Mucosa of descending colon (tissue), 3 donors: ENCODE measurements around the gene ARG2. TPM values are rescaled to one million over a fixed set of nuclear protein-coding genes. Genes with fewer than 3 reads are reported as not detected.
A peak's percentile ranks its signal among the peaks of the same experiment; 100 is the strongest.

ENCODE experiments used
- ATAC-seq: fragments of 200-7000 bp; cut with Tn5 transposase; one replicate; pipeline ENCODE4 v1.9.1; 2020; ENCODE audit warnings: mild to moderate bottlenecking, moderate library complexity
- DNase-seq, 3 donors: peaks; one replicate each; pipeline ENCODE4 v3.0.0-alpha.2; 2020
- H3K36me3 ChIP-seq: fragments of 200-600 bp; one replicate; pipeline ENCODE4 v1.8.0; 2021; ENCODE audit warnings: low read depth, mild to moderate bottlenecking
- H3K4me1 ChIP-seq: fragments of 200-600 bp; one replicate; pipeline ENCODE4 v1.8.0; 2021; ENCODE audit warnings: low read depth, mild to moderate bottlenecking
- H3K4me3 ChIP-seq: fragments of 200-600 bp; one replicate; pipeline ENCODE4 v1.8.0; 2021; ENCODE audit warnings: mild to moderate bottlenecking
- H3K9me3 ChIP-seq: fragments of 200-600 bp; one replicate; pipeline ENCODE4 v1.8.0; 2021; ENCODE audit warnings: mild to moderate bottlenecking
- CTCF ChIP-seq: fragments of 200-600 bp; IDR thresholded peaks from one replicate; pipeline ENCODE4 v1.8.0; 2022; ENCODE audit warnings: antibody characterized with exemption, mild to moderate bottlenecking
- intact Hi-C, 2 donors: fragments of 100-400 bp; cut with DNase I in 1 of 2; cut with micrococcal nuclease in 1 of 2; formaldehyde crosslinking; loops; one replicate each; pipeline versions ENCODE4 v1.11.0 to v1.11.1; 2022; cut with DNase I, micrococcal nuclease
- total RNA-seq, 3 donors: library from RNA; stranded (reverse); fragmentation: NEBNext Ultra II Directional in 2 of 3; extraction: Animal tissue kit (Norgen Biotek cat#: 25700) in 2 of 3; gene quantifications; one replicate each; pipeline versions ENCODE4 v1.2.1 to v1.2.4, GENCODE V29; 2021 to 2023
- donor health status: DM: no; HTN: no; CAD: no; lungs with moderate emphysema.
- donor health status: DM: no; HTN: no; CAD: no.
- donor health status: DM: no; HTN: yes; CAD: no.

Gene ARG2
- total RNA-seq, 3 donors from 2014 or later, result 0.84 to 5.0 (median 4.4) TPM

DNA sequence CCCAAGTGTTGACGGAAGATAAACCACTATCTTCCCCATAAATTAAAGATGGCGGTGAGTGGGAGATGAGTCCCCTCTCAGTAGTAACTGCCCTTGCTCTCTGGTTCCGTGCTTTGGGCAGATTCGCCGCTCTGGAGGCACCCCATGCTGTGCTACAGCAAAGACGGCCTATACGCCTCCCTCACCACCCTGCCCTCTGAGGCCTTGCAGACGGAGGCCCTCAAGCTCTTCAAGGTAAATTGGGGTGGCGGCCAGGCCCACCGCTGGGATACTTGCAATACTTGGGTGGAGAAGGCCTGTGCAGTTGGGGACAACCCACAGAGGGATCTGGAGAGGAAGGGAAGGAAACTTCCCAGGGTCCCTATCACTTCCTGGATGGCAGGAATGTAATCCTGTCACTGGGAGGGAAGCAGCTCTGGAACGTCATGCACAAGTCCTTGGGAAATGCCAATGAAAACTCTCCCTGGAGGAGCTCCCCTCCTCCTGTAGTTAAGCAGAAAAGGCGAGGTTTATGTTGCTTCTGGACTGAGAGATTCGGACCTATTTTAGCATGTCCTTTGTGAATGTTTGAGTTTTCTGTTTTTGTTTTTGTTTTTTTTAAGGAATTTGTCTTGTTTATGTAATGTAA lies 42.4 kb upstream of the ARG2 start:
- DNase-seq (no peak), ATAC-seq (no peak)
- H3K4me1 ChIP-seq, result no peaks in the 10 kb centered on the region
- TF ChIP-seq CTCF, result no peak
- intact Hi-C loops, result no loop called here
- H3K9me3 ChIP-seq, result no peaks in the 10 kb centered on the region
- H3K4me3 ChIP-seq, result no peak overlapping the region
- H3K36me3 ChIP-seq, result no peaks in the 10 kb centered on the region

DNA sequence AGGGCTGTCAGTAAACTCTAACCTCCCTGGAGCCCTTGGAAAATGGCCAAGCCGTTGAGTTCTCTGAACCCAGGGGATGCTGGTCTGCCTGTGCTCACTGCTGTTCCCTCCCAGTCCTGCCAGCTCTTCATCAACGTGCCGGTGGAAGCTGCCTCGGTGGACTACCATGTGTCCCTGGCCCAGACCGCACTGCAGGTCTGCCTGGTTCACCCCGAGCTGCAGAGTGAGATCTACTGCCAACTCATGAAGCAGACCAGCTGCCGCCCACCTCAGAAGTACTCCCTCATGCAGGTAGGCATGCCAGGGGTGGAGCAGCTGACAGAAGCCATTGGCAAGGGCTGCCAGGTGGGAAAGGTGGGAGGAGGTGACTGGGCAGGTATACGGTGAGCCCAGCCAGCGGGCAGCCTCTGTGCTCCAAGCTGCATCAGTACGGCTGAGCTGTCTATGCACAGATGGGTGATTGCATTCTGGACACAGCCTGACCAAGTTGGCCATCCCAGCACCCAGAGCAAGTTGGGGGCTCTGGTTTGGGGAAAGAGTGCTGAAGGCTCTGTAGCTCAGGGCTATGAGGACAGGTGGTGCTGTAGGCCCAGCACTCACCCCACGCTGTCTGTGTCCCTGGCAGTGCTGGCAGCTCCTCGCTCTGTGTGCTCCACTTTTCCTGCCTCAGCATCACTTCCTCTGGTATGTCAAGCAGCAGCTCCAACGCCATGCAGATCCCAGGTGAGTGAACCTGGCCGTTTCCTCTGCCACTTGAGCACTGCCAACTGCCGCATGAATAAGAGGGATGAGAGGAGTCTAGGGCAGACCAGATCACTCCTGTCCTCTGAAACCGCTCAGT lies 41.6 kb upstream of the ARG2 start:
- Histone ChIP-seq H3K36me3 (no peaks in the 10 kb centered on the region), H3K4me1 (no peaks in the 10 kb centered on the region), H3K4me3 (no peak overlapping the region), H3K9me3 (no peaks in the 10 kb centered on the region)
- TF ChIP-seq CTCF, result no peak
- ATAC-seq (no peak), DNase-seq (no peak)
- intact Hi-C loops, result no loop called here

- ATAC-seq, result no peak
- TF ChIP-seq CTCF, result no peak
- Histone ChIP-seq H3K4me3 (no peak overlapping the region), H3K36me3 (no peaks in the 10 kb centered on the region), H3K4me1 (no peaks in the 10 kb centered on the region), H3K9me3 (no peaks in the 10 kb centered on the region)
- no peak for DNase-seq
- intact Hi-C loops, result no loop called here
Observed at GRCh38 chr14:67579040-67579439, 40.7 kb upstream of the ARG2 start.

- intact Hi-C loops, result no loop called here
- no peaks in the 10 kb centered on the region for H3K4me1 ChIP-seq
- TF ChIP-seq CTCF, result no peak
- ATAC-seq (no peak), DNase-seq (no peak)
- no peaks in the 10 kb centered on the region for H3K36me3 ChIP-seq
- no peak overlapping the region for H3K4me3 ChIP-seq
- no peaks in the 10 kb centered on the region for H3K9me3 ChIP-seq
Observed at GRCh38 chr14:67579636-67580035, 40.1 kb upstream of the ARG2 start.

GRCh38 chr14:67580336-67581171 lies 39.2 kb upstream of the ARG2 start:
- ATAC-seq, result peak; percentile 55
- intact Hi-C loops, result no loop called here
- Histone ChIP-seq H3K4me3 (no peak overlapping the region), H3K4me1 (no peaks in the 10 kb centered on the region), H3K9me3 (no peaks in the 10 kb centered on the region), H3K36me3 (no peaks in the 10 kb centered on the region)
- no peak for DNase-seq
- no peak for TF ChIP-seq CTCF
